ENCODE data around the gene PEX7. TPM values are rescaled to one million over a fixed set of nuclear protein-coding genes. Genes with fewer than 3 reads are reported as not detected.

The PEX7 gene
- total RNA-seq, 1 experiment from 2014 or later, result 6.4 TPM

DNA sequence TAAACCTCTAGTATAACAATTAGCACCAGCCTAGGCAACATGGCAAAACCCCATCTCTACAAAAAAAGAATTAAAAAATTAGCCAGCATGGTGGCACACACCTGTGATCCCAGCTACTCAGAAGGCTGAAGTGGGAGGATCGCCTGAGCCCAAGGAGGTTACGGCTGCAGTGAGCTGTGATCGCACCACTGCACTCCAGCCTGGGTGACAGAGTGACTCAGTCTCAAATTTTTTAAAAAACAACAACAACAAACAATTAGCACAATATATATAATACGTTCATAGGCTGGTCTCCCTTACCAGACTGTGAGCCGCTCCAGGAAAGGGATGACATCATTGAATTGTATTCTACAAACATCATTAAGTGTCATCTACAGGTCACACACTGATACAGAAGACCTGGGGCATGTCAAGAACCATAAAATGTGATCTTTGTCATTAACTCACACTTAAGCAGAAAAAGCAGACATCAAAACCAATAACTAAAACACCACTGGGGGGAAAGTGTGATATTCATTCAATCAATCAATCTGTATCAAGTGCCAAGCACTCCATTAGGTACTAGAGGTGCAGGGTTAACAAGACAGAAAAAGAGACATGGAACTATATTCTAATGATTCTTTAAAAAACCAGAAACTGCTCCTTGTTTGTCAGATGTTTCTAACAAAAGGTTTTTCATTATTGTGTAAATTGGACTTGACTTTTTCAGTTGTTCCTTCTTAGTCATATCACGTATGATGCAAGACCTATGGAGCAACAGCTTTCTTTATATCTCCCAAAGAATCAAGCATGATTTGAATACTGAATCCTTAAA lies 48.0 kb upstream of the PEX7 start:
- Mint-ChIP-seq H3K27me3 (ENCODE audit: insufficient read depth, unreplicated experiment) (no peaks in the 10 kb centered on the region), H3K4me1 (ENCODE audit: low read depth, unreplicated experiment) (peaks cover 8% of the 10 kb centered on the region), H3K4me3 (ENCODE audit: unreplicated experiment) (no peak overlapping the region), H3K9me3 (ENCODE audit: unreplicated experiment) (no peaks in the 10 kb centered on the region), H3K36me3 (ENCODE audit: insufficient read depth, unreplicated experiment) (no peaks in the 10 kb centered on the region), H3K27ac (ENCODE audit: unreplicated experiment) (no peak overlapping the region)
- POLR2A ChIA-PET, result no interaction called here
- CTCF ChIA-PET, result interaction anchor here (0.6 kb wide), 1 partner anchor 18 kb away, joined by 3 read pairs; no protein-coding TSS in a partner anchor
- no peaks in the 10 kb centered on the region for H3K27me3 ChIP-seq (replicated peaks; ENCODE audit: control insufficient read depth, insufficient read depth, low read length)
- TF ChIP-seq, protein P1, sequence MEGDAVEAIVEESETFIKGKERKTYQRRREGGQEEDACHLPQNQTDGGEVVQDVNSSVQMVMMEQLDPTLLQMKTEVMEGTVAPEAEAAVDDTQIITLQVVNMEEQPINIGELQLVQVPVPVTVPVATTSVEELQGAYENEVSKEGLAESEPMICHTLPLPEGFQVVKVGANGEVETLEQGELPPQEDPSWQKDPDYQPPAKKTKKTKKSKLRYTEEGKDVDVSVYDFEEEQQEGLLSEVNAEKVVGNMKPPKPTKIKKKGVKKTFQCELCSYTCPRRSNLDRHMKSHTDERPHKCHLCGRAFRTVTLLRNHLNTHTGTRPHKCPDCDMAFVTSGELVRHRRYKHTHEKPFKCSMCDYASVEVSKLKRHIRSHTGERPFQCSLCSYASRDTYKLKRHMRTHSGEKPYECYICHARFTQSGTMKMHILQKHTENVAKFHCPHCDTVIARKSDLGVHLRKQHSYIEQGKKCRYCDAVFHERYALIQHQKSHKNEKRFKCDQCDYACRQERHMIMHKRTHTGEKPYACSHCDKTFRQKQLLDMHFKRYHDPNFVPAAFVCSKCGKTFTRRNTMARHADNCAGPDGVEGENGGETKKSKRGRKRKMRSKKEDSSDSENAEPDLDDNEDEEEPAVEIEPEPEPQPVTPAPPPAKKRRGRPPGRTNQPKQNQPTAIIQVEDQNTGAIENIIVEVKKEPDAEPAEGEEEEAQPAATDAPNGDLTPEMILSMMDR (IDR thresholded peaks at IDR 0.05; ENCODE audit: insufficient read depth in 1 of 2, low read depth in 1 of 2, low read length in 1 of 2, severe bottlenecking in 1 of 2, unreplicated experiment in 1 of 2), result no peak
- peaks cover 4% of the 10 kb centered on the region; the same call in 1 of the 2 replicates for H3K4me1 ChIP-seq
- no TSS peak for BruUV-seq (replicated peaks)
- intact Hi-C loops (cut with micrococcal nuclease; ENCODE audit: unreplicated experiment), result no loop called here
- H3K9me3 ChIP-seq, result no peaks in the 10 kb centered on the region
- DNase-seq, result no peak
- no peak overlapping the region for H3K4me3 ChIP-seq (ENCODE audit: low read depth, low read length)
- H3K36me3 ChIP-seq (ENCODE audit: control insufficient read depth, insufficient read depth, low read length), result no peaks in the 10 kb centered on the region

GRCh38 chr6:136775081-136775480 lies 47.3 kb upstream of the PEX7 start:
- Mint-ChIP-seq H3K27me3 (ENCODE audit: insufficient read depth, unreplicated experiment) (no peaks in the 10 kb centered on the region), H3K9me3 (ENCODE audit: unreplicated experiment) (no peaks in the 10 kb centered on the region), H3K4me3 (ENCODE audit: unreplicated experiment) (no peak overlapping the region), H3K27ac (ENCODE audit: unreplicated experiment) (no peak overlapping the region), H3K36me3 (ENCODE audit: insufficient read depth, unreplicated experiment) (no peaks in the 10 kb centered on the region), H3K4me1 (ENCODE audit: low read depth, unreplicated experiment) (peaks cover 8% of the 10 kb centered on the region)
- POLR2A ChIA-PET, result no interaction called here
- Histone ChIP-seq H3K9me3 (no peaks in the 10 kb centered on the region), H3K4me3 (ENCODE audit: low read depth, low read length) (no peak overlapping the region), H3K36me3 (ENCODE audit: control insufficient read depth, insufficient read depth, low read length) (no peaks in the 10 kb centered on the region), H3K4me1 (peaks cover 4% of the 10 kb centered on the region; the same call in 1 of the 2 replicates), H3K27me3 (replicated peaks; ENCODE audit: control insufficient read depth, insufficient read depth, low read length) (no peaks in the 10 kb centered on the region)
- CTCF ChIA-PET, result no interaction called here
- no peak for DNase-seq
- no TSS peak for BruUV-seq (replicated peaks)
- intact Hi-C loops (cut with micrococcal nuclease; ENCODE audit: unreplicated experiment), result no loop called here
- TF ChIP-seq, protein P1 (IDR thresholded peaks at IDR 0.05; ENCODE audit: insufficient read depth in 1 of 2, low read depth in 1 of 2, low read length in 1 of 2, severe bottlenecking in 1 of 2, unreplicated experiment in 1 of 2), result no peak

DNA sequence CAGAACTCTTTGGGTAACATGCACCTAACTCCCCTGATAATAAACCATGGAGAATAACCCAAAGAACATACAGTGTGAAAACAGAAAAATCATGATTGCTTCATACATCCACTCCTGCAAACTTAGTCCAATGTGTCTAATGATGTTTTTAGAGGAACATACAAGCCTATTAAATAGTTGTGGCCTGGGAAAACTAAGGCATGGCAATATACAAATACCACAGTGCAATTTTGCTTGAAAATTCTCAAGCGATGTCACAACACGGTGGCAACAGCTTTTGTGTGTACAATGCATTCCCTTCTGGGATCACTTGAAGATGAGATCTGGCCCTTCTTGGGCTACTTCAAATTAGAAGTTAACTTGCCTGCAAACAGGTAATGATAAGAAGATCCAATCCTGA lies 46.8 kb upstream of the PEX7 start:
- no TSS peak for BruUV-seq (replicated peaks)
- no peak overlapping the region for H3K27ac Mint-ChIP-seq (ENCODE audit: unreplicated experiment)
- H3K4me1 Mint-ChIP-seq (ENCODE audit: low read depth, unreplicated experiment), result peaks cover 8% of the 10 kb centered on the region
- CTCF ChIA-PET, result no interaction called here
- no peaks in the 10 kb centered on the region for H3K9me3 Mint-ChIP-seq (ENCODE audit: unreplicated experiment)
- DNase-seq, result no peak
- TF ChIP-seq, protein P1 (IDR thresholded peaks at IDR 0.05; ENCODE audit: insufficient read depth in 1 of 2, low read depth in 1 of 2, low read length in 1 of 2, severe bottlenecking in 1 of 2, unreplicated experiment in 1 of 2), result no peak
- Histone ChIP-seq H3K27me3 (replicated peaks; ENCODE audit: control insufficient read depth, insufficient read depth, low read length) (no peaks in the 10 kb centered on the region), H3K4me1 (peaks cover 4% of the 10 kb centered on the region; the same call in 1 of the 2 replicates), H3K4me3 (ENCODE audit: low read depth, low read length) (no peak overlapping the region), H3K9me3 (no peaks in the 10 kb centered on the region), H3K36me3 (ENCODE audit: control insufficient read depth, insufficient read depth, low read length) (no peaks in the 10 kb centered on the region)
- H3K36me3 Mint-ChIP-seq (ENCODE audit: insufficient read depth, unreplicated experiment), result no peaks in the 10 kb centered on the region
- POLR2A ChIA-PET, result no interaction called here
- intact Hi-C loops (cut with micrococcal nuclease; ENCODE audit: unreplicated experiment), result no loop called here
- H3K27me3 Mint-ChIP-seq (ENCODE audit: insufficient read depth, unreplicated experiment), result no peaks in the 10 kb centered on the region
- H3K4me3 Mint-ChIP-seq (ENCODE audit: unreplicated experiment), result no peak overlapping the region
